Stimulated activated CD8-positive, alpha-beta memory T cell treated with anti-CD3 and anti-CD28 coated beads, Interleukin-15, amount 100 ng/mL, for 1 hour (primary cell): Measurements from ENCODE around the gene UBA1.
"Not testable (repeated sequence)": the region's sequence is repeated elsewhere in the genome, so short reads cannot be mapped to it uniquely, and the experiment has no call there.

ENCODE experiments used
- DNase-seq: peaks from one replicate; pipeline ENCODE4 v3.0.0-alpha.2; 2020; ENCODE audit warnings: low read depth

UBA1 gene

GRCh38 chrX:47230136-47230868 lies 36.7 kb downstream of the UBA1 start:
- no peak for DNase-seq

- DNase-seq = no peak
Observed at GRCh38 chrX:47231167-47231566, 37.5 kb downstream of the UBA1 start.

GRCh38 chrX:47232197-47232802 lies 38.7 kb downstream of the UBA1 start:
- DNase-seq = no peak

GRCh38 chrX:47232803-47233332 lies 39.2 kb downstream of the UBA1 start, which contains the start of gene USP11:
TSS of gene USP11 (plus strand) at chrX:47233009. CDS start at chrX:47233044, 35 bp downstream.
- no peak for DNase-seq

DNA sequence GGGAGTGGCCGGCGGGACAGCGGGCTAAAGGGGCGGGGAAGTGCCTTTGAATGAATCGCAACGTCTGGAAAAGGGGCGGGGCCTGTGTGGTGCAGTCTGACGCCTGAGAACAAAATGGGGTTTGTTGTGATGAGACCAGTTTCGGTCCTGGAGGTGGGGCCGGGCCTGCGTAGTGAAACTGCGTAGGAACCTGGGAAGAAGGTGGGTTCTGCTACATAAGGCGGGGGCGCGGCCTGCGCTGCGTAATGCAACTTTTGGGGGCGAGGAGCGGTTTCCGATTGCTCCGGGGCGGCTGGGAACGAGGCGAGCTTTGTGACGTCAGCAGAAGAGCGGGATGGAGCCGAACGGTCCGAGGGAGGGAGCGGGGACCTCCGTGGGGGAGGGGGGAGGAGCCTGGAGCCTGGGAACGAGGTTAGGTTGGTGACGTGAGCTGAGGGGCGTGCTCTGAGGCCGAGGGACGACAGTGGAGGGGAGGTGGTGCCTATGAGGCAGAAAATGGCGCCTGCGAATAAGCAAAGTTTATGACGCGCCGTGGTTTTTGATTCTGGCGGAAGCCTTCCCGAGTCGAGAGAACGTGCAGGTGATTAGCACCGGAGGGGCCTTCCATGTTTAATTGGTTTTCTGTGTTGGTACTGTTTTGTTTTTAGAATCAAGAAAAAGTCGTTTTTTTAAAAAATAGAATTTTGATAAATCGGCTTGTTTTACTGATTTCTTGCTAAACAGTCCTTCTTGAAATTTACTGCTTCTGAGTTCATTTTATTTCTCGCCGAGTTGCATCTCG lies 39.9 kb downstream of the UBA1 start:
- peak; percentile 84 for DNase-seq

DNA sequence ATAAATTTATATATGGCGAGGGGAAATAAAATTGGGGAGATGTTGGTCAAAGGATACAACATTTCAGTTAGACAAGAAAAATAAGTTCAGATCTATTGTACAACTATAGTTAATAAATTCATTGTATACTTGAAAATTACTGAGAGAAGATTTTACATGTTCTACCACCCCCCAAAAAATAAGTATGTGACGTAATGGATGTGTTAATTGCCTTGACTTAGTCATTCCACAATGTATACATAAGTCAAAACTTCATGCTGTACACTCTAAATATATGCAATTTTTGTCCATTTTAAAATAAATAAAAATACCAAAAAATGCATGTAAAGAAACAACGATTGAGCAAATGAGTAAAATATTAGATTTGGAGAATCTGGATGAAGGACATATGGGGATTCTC lies 41.0 kb downstream of the UBA1 start:
- DNase-seq = no peak

DNA sequence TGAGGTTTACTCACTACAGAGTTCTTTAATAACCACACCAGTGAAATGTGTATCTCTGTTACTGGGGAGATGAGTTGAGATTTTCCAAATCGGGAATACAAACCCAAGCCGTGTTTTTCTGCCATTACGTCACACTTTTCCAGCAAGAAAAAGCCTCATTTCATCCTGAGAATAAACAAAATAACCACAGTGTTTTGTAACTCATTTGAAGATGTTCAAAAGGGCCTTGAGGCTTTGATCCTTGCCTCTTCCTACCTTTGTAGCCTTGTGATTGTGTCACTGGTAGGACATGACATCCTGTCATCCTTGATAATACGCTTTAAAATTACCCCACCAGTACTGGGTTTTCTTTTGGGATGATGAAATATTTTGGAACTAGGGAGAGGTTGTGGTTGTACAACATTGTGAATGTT lies 42.1 kb downstream of the UBA1 start:
- no peak for DNase-seq

- DNase-seq = no peak
Observed at GRCh38 chrX:47239199-47239598, 45.6 kb downstream of the UBA1 start.

GRCh38 chrX:47239898-47240545 lies 46.4 kb downstream of the UBA1 start:
- DNase-seq = no peak

DNA sequence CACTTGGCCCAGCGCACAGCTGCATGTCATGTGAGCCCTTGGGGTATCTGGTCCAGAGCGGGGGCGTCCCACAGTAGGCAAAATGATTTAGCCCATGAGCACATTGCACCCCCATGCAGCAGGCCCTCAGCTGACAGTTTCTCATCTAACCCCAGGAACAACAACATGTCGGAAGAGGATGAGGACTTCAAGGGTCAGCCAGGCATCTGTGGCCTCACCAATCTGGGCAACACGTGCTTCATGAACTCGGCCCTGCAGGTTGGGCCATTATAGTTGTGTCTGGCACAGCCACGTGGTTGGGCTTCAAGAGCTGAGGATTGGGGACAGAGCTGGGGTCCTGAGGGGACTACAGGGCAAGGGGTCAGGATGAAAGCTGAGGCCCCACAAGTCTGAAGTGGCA lies 47.0 kb downstream of the UBA1 start:
- DNase-seq = no peak

DNA sequence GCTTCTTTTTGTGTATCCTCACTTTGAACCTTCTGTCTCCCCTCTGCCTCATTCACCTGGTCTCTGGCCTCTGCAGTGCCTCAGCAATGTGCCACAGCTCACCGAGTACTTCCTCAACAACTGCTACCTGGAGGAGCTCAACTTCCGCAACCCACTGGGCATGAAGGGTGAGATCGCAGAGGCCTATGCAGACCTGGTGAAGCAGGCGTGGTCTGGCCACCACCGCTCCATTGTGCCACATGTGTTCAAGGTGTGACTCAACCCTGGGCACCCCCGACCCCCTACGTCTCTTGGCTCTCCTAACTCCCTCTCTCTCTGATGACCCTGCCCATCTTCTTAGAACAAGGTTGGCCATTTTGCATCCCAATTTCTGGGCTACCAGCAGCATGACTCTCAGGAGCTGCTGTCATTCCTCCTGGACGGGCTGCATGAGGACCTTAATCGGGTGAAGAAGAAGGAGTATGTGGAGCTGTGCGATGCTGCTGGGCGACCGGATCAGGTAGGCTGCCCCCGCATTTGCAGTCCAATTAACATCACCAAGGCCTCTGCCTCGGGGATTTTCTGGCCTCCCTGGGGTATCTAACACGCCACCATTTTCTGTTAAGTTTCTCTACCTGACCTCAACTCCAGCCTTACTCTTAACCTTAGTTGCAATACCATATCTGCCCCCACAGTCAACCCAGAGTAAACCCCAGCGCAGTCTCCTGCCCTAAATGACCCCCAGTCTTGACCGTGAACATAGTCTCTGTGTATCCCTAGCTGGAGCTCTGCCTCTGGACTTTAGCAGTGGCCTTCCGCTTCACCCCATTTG lies 47.8 kb downstream of the UBA1 start:
- no peak for DNase-seq

DNA sequence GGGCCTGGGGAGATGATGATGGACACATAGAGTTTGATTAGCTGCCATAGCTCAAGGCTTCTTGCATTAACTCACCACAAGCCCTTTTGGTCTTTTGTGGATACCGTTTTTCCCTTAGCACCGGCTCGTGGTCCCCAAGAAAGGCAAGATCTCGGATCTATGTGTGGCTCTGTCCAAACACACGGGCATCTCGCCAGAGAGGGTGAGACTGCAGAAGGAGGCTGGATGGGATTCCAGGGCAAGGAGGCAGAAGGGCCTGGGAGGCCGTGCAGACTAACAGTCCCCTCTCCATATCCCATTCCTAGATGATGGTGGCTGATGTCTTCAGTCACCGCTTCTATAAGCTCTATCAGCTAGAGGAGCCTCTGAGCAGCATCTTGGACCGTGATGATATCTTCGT lies 48.7 kb downstream of the UBA1 start:
- DNase-seq = no peak

DNA sequence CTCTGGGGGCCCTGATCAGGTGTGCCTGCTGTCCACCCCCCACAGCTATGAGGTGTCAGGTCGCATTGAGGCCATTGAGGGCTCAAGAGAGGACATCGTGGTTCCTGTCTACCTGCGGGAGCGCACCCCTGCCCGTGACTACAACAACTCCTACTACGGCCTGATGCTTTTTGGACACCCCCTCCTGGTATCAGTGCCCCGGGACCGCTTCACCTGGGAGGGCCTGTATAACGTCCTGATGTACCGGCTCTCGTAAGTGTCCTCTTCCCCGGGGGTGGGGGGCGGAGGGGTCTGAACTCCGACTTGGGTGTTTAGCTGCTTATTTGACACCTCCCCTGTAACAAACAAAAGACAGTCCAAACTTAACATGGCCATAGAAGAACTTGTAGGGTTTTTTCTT lies 49.7 kb downstream of the UBA1 start:
- DNase-seq = no peak

GRCh38 chrX:47244676-47245075 lies 51.0 kb downstream of the UBA1 start:
- DNase-seq = no peak

DNA sequence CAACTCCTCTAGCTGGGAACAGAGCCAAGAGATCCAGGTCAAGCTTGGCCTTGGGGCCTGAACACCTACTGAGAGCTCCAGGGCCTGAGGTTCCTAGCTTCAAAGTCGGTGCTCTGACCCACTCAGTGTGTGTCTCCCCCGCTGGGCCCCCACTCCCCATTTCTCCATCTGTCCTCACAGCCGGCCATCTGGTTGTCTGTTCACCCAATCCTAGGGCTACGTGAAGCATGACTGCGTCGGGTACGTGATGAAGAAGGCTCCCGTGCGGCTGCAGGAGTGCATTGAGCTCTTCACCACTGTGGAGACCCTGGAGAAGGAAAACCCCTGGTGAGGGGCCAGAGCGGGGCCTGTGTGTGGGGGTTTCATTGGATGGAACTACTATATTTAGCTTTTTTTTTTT lies 51.5 kb downstream of the UBA1 start:
- DNase-seq = no peak

DNA sequence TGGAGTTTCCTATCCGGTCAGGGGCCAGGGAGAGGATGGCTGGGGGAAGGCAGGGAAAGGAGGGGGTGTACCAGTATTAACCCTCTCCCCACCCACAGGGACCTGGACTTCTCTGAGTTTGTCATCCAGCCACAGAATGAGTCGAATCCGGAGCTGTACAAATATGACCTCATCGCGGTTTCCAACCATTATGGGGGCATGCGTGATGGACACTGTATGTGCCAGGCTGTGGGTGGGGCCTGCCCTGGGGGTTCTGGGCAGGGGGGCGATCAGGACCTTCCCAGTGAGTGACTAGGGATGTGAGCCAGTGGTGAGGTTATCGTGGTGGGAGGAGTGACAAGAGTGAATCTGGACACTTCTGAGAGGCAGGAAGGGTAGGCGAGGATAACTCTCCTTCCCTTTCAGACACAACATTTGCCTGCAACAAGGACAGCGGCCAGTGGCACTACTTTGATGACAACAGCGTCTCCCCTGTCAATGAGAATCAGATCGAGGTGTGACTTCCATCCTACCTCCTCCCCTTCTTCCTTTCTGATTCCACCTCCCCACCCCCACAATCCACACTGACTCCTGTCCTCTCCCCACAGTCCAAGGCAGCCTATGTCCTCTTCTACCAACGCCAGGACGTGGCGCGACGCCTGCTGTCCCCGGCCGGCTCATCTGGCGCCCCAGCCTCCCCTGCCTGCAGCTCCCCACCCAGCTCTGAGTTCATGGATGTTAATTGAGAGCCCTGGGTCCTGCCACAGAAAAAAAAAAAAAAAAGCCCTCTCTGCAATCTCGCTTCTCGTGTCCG lies 53.8 kb downstream of the UBA1 start:
- DNase-seq = no peak

- no peak for DNase-seq
Observed at GRCh38 chrX:47247999-47248320, 54.3 kb downstream of the UBA1 start.

GRCh38 chrX:47248576-47248975 lies 54.9 kb downstream of the UBA1 start:
- no peak for DNase-seq

DNA sequence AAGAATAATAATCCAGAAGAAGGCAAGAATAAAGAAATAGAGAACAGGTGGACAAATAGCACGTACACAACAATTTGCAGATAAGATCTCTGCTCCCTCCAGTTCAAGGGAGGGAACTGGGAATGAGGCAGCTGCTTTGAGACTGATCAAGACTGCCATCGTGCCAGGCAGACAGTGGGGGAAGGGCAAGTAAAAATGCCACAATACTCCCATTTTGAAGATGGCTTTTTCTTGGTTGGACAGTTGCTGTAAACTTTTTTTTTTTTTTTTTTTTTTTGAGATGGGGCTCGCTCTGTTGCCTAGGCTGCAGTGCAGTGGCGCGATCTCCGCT lies 56.4 kb downstream of the UBA1 start:
- no peak for DNase-seq

- not testable (repeated sequence) for DNase-seq
Observed at GRCh38 chrX:47257620-47258019, 64.0 kb downstream of the UBA1 start.
